NCI-H1105 (cell line): ENCODE results near the gene TEAD1.
"Not testable (repeated sequence)": the region's sequence is repeated elsewhere in the genome, so short reads cannot be mapped to it uniquely, and the experiment has no call there.

Experiments used
- DNase-seq: peaks from one replicate; lab custom pipeline; 2025; lab: John Stamatoyannopoulos, UW

Gene TEAD1

GRCh38 chr11:12864316-12865156 is 190.3 kb downstream of the TEAD1 start:
- DNase-seq, result peak; percentile 49

- DNase-seq, result no peak
Observed at GRCh38 chr11:12865863-12866595, 191.8 kb downstream of the TEAD1 start.

GRCh38 chr11:12867531-12867930 is 193.3 kb downstream of the TEAD1 start:
- DNase-seq, result no peak

GRCh38 chr11:12868315-12869073 is 194.3 kb downstream of the TEAD1 start:
- DNase-seq, result no peak

GRCh38 chr11:12871241-12871640 is 197.0 kb downstream of the TEAD1 start:
- DNase-seq, result no peak

GRCh38 chr11:12871788-12872321 is 197.6 kb downstream of the TEAD1 start:
- DNase-seq, result no peak

GRCh38 chr11:12876340-12876739 is 202.1 kb downstream of the TEAD1 start:
- DNase-seq, result no peak

GRCh38 chr11:12876988-12877387 is 202.8 kb downstream of the TEAD1 start:
- DNase-seq, result no peak

- DNase-seq, result not testable (repeated sequence)
Observed at GRCh38 chr11:12877508-12877907, 203.3 kb downstream of the TEAD1 start.

- DNase-seq, result no peak
Observed at GRCh38 chr11:12880327-12880726, 206.1 kb downstream of the TEAD1 start.

- no peak for DNase-seq
Observed at GRCh38 chr11:12882670-12883069, 208.4 kb downstream of the TEAD1 start.

- no peak for DNase-seq
Observed at GRCh38 chr11:12884751-12885318, 210.6 kb downstream of the TEAD1 start.

- DNase-seq, result no peak
Observed at GRCh38 chr11:12885717-12886239, 211.6 kb downstream of the TEAD1 start.

GRCh38 chr11:12886508-12886907 is 212.3 kb downstream of the TEAD1 start:
- no peak for DNase-seq

- peak; percentile 66 for DNase-seq
Observed at GRCh38 chr11:12888525-12889158, 214.4 kb downstream of the TEAD1 start.

GRCh38 chr11:12889243-12889642 is 215.0 kb downstream of the TEAD1 start:
- no peak for DNase-seq

GRCh38 chr11:12890476-12890875 is 216.3 kb downstream of the TEAD1 start:
- DNase-seq, result no peak

GRCh38 chr11:12893787-12894672 is 219.8 kb downstream of the TEAD1 start:
- DNase-seq, result peak; percentile 34

- no peak for DNase-seq
Observed at GRCh38 chr11:12897390-12897789, 223.2 kb downstream of the TEAD1 start.

- no peak for DNase-seq
Observed at GRCh38 chr11:12897867-12898266, 223.6 kb downstream of the TEAD1 start.
